Spleen (tissue), 11 donors: ENCODE results near the gene CHRNA4. TPM values are rescaled to one million over a fixed set of nuclear protein-coding genes. Genes with fewer than 3 reads are reported as not detected.

Experiments
- DNase-seq: peaks from one replicate; pipeline ENCODE4 v3.0.0-alpha.2; 2020
- H3K27ac ChIP-seq, 8 donors: fragments of 200-600 bp; sonication (generic) in 7 of 8; 1 replicate in 4 of 8; 2 replicates in 4 of 8; pipeline versions ENCODE4 v1.5.0 to v1.8.0; 2016 to 2021; ENCODE audit warnings: inconsistent platforms in 4 of 8, mild to moderate bottlenecking in 4 of 8, moderate library complexity in 1 of 8
- H3K27me3 ChIP-seq, 7 donors: fragments of 200-600 bp; sonication (generic) in 6 of 7; replicated peaks in 1 of 7; 1 replicate in 4 of 7; 2 replicates in 3 of 7; pipeline versions ENCODE4 v1.5.0 to v1.8.0; 2016 to 2021; ENCODE audit warnings: inconsistent platforms in 3 of 7, mild to moderate bottlenecking in 1 of 7
- H3K36me3 ChIP-seq, 6 donors: fragments of 200-600 bp; sonication (generic) in 5 of 6; 1 replicate in 4 of 6; 2 replicates in 2 of 6; pipeline versions ENCODE4 v1.5.0 to v1.8.0; 2016 to 2021; ENCODE audit warnings: inconsistent platforms in 2 of 6
- H3K4me1 ChIP-seq, 6 donors: fragments of 200-600 bp; sonication (generic) in 5 of 6; 1 replicate in 3 of 6; 2 replicates in 3 of 6; pipeline versions ENCODE4 v1.5.0 to v1.8.0; 2016 to 2021; ENCODE audit warnings: inconsistent platforms in 3 of 6
- H3K4me3 ChIP-seq, 8 donors: fragments of 200-600 bp; sonication (generic) in 7 of 8; 1 replicate in 4 of 8; 2 replicates in 4 of 8; pipeline versions ENCODE4 v1.5.0 to v1.8.0; 2016 to 2021; ENCODE audit warnings: inconsistent platforms in 4 of 8, mild to moderate bottlenecking in 4 of 8, moderate library complexity in 2 of 8
- H3K9me3 ChIP-seq, 8 donors: fragments of 200-600 bp; sonication (generic) in 7 of 8; 1 replicate in 4 of 8; 2 replicates in 4 of 8; pipeline versions ENCODE4 v1.5.0 to v1.8.0; 2016 to 2021; ENCODE audit warnings: inconsistent platforms in 4 of 8
- POLR2A ChIP-seq, 3 donors: fragments of 450-650 bp; IDR thresholded peaks; one replicate each; pipeline ENCODE4 v1.5.1; 2017; ENCODE audit warnings: antibody characterized with exemption in 3 of 3, mild to moderate bottlenecking in 1 of 3
- POLR2AphosphoS5 ChIP-seq, 3 donors: sonication (generic); formaldehyde crosslinking; IDR thresholded peaks; one replicate each; pipeline ENCODE4 v1.5.1; 2017; ENCODE audit warnings: antibody characterized with exemption in 3 of 3
- WGBS, 5 donors: extraction: QIAGEN DNeasy Blood & Tissue Kit in 3 of 5; methylation state at CpG; one replicate each; pipeline versions ENCODE4 v1.1.5 to v1.1.7; 2013 to 2018; 5-methylcytosine and 5-hydroxymethylcytosine counted together
- intact Hi-C: fragments of 100-400 bp; cut with DNase I; formaldehyde crosslinking; loops from one replicate; pipeline ENCODE4 v1.15.0; 2023; ENCODE audit warnings: low total_unique reads
- polyA plus RNA-seq, 3 donors: library from polyadenylated mRNA; stranded (reverse); fragments of 200-250 nt; gene quantifications; one replicate each; pipeline ENCODE4 v1.2.1, GENCODE V29; 2013
- total RNA-seq, 7 donors: library from RNA; depleted of rRNA in 3 of 7; stranded (reverse); fragments of >200 nt in 3 of 7; fragmentation: NEBNext Ultra II Directional in 4 of 7; extraction: Animal tissue kit (Norgen Biotek cat#: 25700) in 4 of 7; gene quantifications; one replicate each; pipeline versions ENCODE4 v1.1.0 to v1.2.1, GENCODE V29; 2016 to 2021
- TF ChIP-seq, protein P1 (sequence below), 11 experiments: fragments of 200-600 bp in 7 of 11; fragments of 450-650 bp in 4 of 11; sonication (generic) in 4 of 11; IDR thresholded peaks in 8 of 11; conservative IDR thresholded peaks in 3 of 11; 1 replicate in 7 of 11; 2 replicates in 4 of 11; pipeline versions ENCODE4 v1.4.0 to v1.8.0; 2016 to 2021; ENCODE audit warnings: antibody characterized with exemption in 11 of 11, inconsistent platforms in 4 of 11, mild to moderate bottlenecking in 1 of 11
- donor health status: healthy with polysubstance abuse.
- donor health status: DM: no; HTN: no; CAD: no; lungs with moderate emphysema.
- donor health status: DM: no; HTN: no; CAD: no.
- donor health status: Bipolar disorder and iron deficiency.
- donor health status: healthy.
- donor health status: DM: no; HTN: no; CAD: no.
- donor health status: DM: yes; HTN: yes; CAD: no.

Gene CHRNA4
- total and polyA plus RNA-seq, 10 donors = 0.15 to 13.8 (median 1.3) TPM; not detected in 1

GRCh38 chr20:63363981-63364561, 2.9 kb upstream of the CHRNA4 start:
- no peak for TF ChIP-seq POLR2AphosphoS5 (IDR thresholded peaks at IDR 0.05)
- TF ChIP-seq, protein P1, sequence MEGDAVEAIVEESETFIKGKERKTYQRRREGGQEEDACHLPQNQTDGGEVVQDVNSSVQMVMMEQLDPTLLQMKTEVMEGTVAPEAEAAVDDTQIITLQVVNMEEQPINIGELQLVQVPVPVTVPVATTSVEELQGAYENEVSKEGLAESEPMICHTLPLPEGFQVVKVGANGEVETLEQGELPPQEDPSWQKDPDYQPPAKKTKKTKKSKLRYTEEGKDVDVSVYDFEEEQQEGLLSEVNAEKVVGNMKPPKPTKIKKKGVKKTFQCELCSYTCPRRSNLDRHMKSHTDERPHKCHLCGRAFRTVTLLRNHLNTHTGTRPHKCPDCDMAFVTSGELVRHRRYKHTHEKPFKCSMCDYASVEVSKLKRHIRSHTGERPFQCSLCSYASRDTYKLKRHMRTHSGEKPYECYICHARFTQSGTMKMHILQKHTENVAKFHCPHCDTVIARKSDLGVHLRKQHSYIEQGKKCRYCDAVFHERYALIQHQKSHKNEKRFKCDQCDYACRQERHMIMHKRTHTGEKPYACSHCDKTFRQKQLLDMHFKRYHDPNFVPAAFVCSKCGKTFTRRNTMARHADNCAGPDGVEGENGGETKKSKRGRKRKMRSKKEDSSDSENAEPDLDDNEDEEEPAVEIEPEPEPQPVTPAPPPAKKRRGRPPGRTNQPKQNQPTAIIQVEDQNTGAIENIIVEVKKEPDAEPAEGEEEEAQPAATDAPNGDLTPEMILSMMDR (IDR thresholded peaks at IDR 0.05 in 8 of 11, conservative IDR thresholded peaks at IDR 0.05 in 3 of 11) = no peak
- TF ChIP-seq POLR2A (IDR thresholded peaks at IDR 0.05) = no peak
- Histone ChIP-seq H3K4me1 (peaks cover 0 to 32% (median 11%) of the 10 kb centered on the region in 6 donors), H3K27ac (no peak overlapping the region), H3K27me3 (peaks cover 4 to 94% (median 25%) of the 10 kb centered on the region in 7 donors), H3K4me3 (no peak overlapping the region), H3K36me3 (no peaks in the 10 kb centered on the region), H3K9me3 (no peaks in the 10 kb centered on the region)
- intact Hi-C loops = no loop called here
- peak; percentile 62 for DNase-seq
- WGBS, 5 donors = 82 to 93% (median 85%) methylated on average over 17 to 19 of the region's 19 CpGs

DNA sequence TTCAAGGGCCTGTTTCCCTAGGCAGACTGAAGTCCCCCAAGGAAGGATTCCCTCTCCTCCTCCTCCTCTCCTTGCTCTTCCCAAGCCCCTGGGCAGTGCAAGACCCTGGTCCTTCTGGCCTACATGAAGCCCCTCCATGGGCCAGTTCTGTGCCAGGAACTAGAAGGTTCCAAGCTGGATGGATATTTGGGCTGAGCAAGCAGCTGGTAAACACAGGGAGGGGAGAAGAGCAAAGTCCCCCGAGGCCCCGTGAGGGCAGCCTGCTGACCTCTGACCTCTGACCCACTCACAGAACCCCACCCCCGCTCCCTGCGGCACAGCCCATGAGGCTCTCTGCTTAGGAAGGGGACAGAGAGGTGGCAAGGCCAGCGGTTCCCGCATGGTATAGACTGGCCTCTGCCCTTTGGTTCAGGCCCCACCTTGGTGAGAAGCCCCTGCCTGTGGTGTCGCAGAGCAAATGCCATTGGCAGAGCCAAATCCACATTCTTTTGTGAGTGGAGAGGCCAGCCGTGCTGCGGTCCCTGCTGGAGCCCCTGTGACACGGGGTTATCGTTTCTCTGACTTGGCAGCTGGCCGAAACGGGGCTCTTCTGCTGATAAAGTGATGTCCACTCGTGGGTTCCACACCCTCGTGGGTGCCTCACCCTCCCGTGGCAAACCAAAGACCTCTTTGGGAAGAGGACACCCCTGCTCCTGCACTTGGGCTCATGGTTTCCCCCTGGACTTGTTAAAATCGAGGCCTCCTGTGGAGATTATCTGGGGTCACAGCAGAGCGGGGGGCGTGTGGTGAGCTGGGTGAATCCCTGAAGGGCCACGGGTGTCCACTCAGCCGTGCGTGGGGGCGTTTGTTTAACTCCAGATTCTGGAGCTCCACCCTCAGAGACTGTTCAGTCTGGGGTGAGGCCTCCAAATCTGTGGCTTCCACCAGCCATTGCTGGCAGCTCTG, 2.1 kb upstream of the CHRNA4 start:
- peaks cover 4 to 95% (median 25%) of the 10 kb centered on the region in 7 donors for H3K27me3 ChIP-seq
- peak; percentile 69 for DNase-seq
- intact Hi-C loops = no loop called here

GRCh38 chr20:63362436-63363009, 1.4 kb upstream of the CHRNA4 start:
- Histone ChIP-seq H3K36me3 (no peaks in the 10 kb centered on the region), H3K27me3 (peaks cover 4 to 94% (median 25%) of the 10 kb centered on the region in 7 donors), H3K4me1 (peaks cover 0 to 28% (median 11%) of the 10 kb centered on the region in 6 donors), H3K27ac (no peak overlapping the region), H3K4me3 (no peak overlapping the region), H3K9me3 (no peaks in the 10 kb centered on the region)
- WGBS, 5 donors = 66 to 80% (median 69%) methylated on average over 15 to 16 of the region's 16 CpGs
- DNase-seq = peak; percentile 62
- intact Hi-C loops = no loop called here
- TF ChIP-seq POLR2AphosphoS5 (IDR thresholded peaks at IDR 0.05) = no peak
- TF ChIP-seq, protein P1 (IDR thresholded peaks at IDR 0.05 in 8 of 11, conservative IDR thresholded peaks at IDR 0.05 in 3 of 11) = no peak
- TF ChIP-seq POLR2A (IDR thresholded peaks at IDR 0.05) = no peak

More for the DNA sequence above, 2.1 kb upstream of the CHRNA4 start:
- Histone ChIP-seq H3K4me3 (no peak overlapping the region), H3K9me3 (no peaks in the 10 kb centered on the region), H3K36me3 (no peaks in the 10 kb centered on the region), H3K4me1 (peaks cover 0 to 32% (median 11%) of the 10 kb centered on the region in 6 donors), H3K27ac (no peak overlapping the region)
- WGBS, 5 donors = 67 to 82% (median 76%) methylated on average over 13 to 23 of the region's 23 CpGs
- TF ChIP-seq POLR2A (IDR thresholded peaks at IDR 0.05) = no peak
- no peak for TF ChIP-seq POLR2AphosphoS5 (IDR thresholded peaks at IDR 0.05)
- TF ChIP-seq, protein P1 (IDR thresholded peaks at IDR 0.05 in 8 of 11, conservative IDR thresholded peaks at IDR 0.05 in 3 of 11) = no peak
